K562 (cell line): ENCODE measurements around the gene ADGRE3. TPM values are rescaled to one million over a fixed set of nuclear protein-coding genes. Genes with fewer than 3 reads are reported as not detected.

Source experiments
- AFF4 ChIP-seq: sonication (generic); formaldehyde crosslinking; IDR thresholded peaks from 2 replicates; pipeline ENCODE4 v1.8.0; 2023; ENCODE audit warnings: mild to moderate bottlenecking, missing genetic modification reagents
- FOXK1 ChIP-seq: sonication (generic); formaldehyde crosslinking; IDR thresholded peaks from 2 replicates; pipeline ENCODE4 v1.8.0; 2022; ENCODE audit warnings: missing genetic modification reagents, mild to moderate bottlenecking, borderline replicate concordance
- HCFC1 ChIP-seq: IDR thresholded peaks from 2 replicates; pipeline ENCODE4 v1.6.1; 2012; ENCODE audit warnings: low read depth, low read length, improper control_type of control experiment
- KDM1A ChIP-seq, 2 experiments: fragments of 450-650 bp; IDR thresholded peaks; 2 replicates each; pipeline ENCODE4 v1.6.1; 2016; ENCODE audit warnings: mild to moderate bottlenecking in 2 of 2
- MYNN ChIP-seq, 2 experiments: sonication (generic); formaldehyde crosslinking in 1 of 2; IDR thresholded peaks; 2 replicates each; pipeline versions ENCODE4 v1.5.0 to v1.6.1; 2016 to 2020; ENCODE audit warnings: antibody characterized with exemption in 1 of 2, missing genetic modification reagents in 1 of 2
- SNRNP70 ChIP-seq: fragments of 200-400 bp; formaldehyde crosslinking; optimal IDR thresholded peaks from 2 replicates; pipeline ENCODE3; 2017; ENCODE audit warnings: low read depth, low read length
- SUPT5H ChIP-seq: fragments of 450-650 bp; IDR thresholded peaks from 2 replicates; pipeline ENCODE4 v1.6.1; 2016
- TFAP4 ChIP-seq: sonication (generic); formaldehyde crosslinking; IDR thresholded peaks from 2 replicates; pipeline ENCODE4 v1.8.0; 2022; ENCODE audit warnings: missing genetic modification reagents, mild to moderate bottlenecking, moderate library complexity, borderline replicate concordance
- polyA plus RNA-seq, 8 experiments: library from polyadenylated mRNA; depleted of rRNA in 4 of 8; stranded (reverse) in 5 of 8; unstranded in 3 of 8; fragments of >200 nt; fragmentation: Nextera tagmentation in 2 of 8; fragmentation: Illumina TruSeq in 1 of 8; extraction: Ambion mirVana in 2 of 8; extraction: Trizol in 1 of 8; gene quantifications; 2 replicates each; pipeline versions ENCODE4 v1.2.1 to v1.2.3, GENCODE V29; 2011 to 2014; ENCODE audit warnings: inconsistent platforms in 1 of 8, missing spikeins in 1 of 8
- total RNA-seq, 7 experiments: library from RNA; depleted of rRNA in 6 of 7; stranded (reverse); fragments of >200 nt in 6 of 7; fragmentation: Illumina TruSeq in 2 of 7; extraction: Trizol in 2 of 7; gene quantifications; 2 replicates each; pipeline versions ENCODE4 v1.2.1 to v1.2.3, GENCODE V29; 2011 to 2021; ENCODE audit warnings: low replicate concordance in 1 of 7
- TF ChIP-seq, protein P1 (sequence below): sonication (generic); formaldehyde crosslinking; IDR thresholded peaks from 2 replicates; pipeline ENCODE4 v1.8.1; 2023; ENCODE audit warnings: missing genetic modification reagents, mild to moderate bottlenecking, borderline replicate concordance
- TF ChIP-seq, protein P2 (sequence below): sonication (generic); formaldehyde crosslinking; IDR thresholded peaks from 2 replicates; pipeline ENCODE4 v1.8.1; 2023; ENCODE audit warnings: mild to moderate bottlenecking, missing genetic modification reagents
- TF ChIP-seq, protein P3 (sequence below): fragments of 450-650 bp; formaldehyde crosslinking; IDR thresholded peaks from 2 replicates; pipeline ENCODE4 v1.4.0; 2022; ENCODE audit warnings: mild to moderate bottlenecking, moderate library complexity

The ADGRE3 gene
- total and polyA plus RNA-seq, 9 of the 15 experiments (the other 6 are each of a cell fraction or from before 2014, with no cell fraction given) = not detected

DNA sequence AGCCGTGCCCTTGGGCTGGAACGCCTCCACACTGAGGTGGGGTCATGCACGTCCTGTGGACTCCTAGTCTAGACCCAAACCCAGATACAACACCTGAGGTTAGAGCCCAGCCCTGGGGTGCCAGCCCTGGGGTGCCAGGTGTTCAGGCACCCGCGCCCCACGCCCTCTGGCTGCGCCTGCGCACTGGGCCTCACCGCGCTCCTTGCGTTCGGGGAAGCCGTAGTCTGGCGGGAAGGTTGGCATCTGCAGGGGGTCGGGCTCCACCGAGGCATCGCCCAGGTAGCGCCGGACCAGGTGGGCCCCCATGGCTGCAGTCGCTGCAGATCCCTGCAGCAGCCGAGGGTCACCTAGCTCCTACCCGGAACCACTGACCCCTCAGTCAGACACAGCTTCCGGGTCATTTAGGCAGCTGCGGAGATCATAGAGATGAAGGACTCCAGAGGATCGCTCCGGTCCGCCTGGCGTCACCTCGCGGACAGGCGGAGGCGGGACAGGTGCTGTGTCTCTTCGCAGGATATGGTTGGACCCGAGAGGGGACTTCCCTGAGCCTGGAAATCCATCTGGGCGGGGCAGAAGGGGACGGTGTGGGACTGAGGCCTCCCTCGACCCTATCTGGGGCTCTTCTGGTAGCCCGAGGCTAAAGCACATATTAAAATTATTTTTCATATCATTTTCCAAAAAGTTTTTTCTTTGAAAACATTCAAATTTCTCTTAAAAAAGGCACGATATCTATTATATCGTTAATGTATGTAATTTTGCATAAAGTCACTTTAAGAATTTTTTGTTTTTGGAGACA is 102.8 kb downstream of the ADGRE3 start, which contains the start of gene NDUFB7 (continued):
- TF ChIP-seq AFF4 (CRISPR knock-in tag) (peak; percentile 92), MYNN (IDR thresholded peaks at IDR 0.05) (0 out of 2 replicates have a peak, but pooled peaks have one; percentile 20), MYNN (CRISPR knock-in tag; IDR thresholded peaks at IDR 0.05) (no peak), TFAP4 (CRISPR knock-in tag) (peak; percentile 99), SNRNP70 (no peak), HCFC1 (peak; percentile 89), FOXK1 (CRISPR knock-in tag) (0 out of 2 replicates have a peak, but pooled peaks have one; percentile 83), KDM1A (IDR thresholded peaks at IDR 0.05) (peak in 1 of 2 experiments; percentile 29; a peak in 1 of 4 replicates), SUPT5H (peak; percentile 91)
- TF ChIP-seq, protein P1, sequence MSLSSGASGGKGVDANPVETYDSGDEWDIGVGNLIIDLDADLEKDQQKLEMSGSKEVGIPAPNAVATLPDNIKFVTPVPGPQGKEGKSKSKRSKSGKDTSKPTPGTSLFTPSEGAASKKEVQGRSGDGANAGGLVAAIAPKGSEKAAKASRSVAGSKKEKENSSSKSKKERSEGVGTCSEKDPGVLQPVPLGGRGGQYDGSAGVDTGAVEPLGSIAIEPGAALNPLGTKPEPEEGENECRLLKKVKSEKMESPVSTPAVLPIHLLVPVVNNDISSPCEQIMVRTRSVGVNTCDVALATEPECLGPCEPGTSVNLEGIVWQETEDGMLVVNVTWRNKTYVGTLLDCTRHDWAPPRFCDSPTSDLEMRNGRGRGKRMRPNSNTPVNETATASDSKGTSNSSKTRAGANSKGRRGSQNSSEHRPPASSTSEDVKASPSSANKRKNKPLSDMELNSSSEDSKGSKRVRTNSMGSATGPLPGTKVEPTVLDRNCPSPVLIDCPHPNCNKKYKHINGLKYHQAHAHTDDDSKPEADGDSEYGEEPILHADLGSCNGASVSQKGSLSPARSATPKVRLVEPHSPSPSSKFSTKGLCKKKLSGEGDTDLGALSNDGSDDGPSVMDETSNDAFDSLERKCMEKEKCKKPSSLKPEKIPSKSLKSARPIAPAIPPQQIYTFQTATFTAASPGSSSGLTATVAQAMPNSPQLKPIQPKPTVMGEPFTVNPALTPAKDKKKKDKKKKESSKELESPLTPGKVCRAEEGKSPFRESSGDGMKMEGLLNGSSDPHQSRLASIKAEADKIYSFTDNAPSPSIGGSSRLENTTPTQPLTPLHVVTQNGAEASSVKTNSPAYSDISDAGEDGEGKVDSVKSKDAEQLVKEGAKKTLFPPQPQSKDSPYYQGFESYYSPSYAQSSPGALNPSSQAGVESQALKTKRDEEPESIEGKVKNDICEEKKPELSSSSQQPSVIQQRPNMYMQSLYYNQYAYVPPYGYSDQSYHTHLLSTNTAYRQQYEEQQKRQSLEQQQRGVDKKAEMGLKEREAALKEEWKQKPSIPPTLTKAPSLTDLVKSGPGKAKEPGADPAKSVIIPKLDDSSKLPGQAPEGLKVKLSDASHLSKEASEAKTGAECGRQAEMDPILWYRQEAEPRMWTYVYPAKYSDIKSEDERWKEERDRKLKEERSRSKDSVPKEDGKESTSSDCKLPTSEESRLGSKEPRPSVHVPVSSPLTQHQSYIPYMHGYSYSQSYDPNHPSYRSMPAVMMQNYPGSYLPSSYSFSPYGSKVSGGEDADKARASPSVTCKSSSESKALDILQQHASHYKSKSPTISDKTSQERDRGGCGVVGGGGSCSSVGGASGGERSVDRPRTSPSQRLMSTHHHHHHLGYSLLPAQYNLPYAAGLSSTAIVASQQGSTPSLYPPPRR (CRISPR knock-in tag) = peak; percentile 88; the same call in 1 of the 2 replicates
- TF ChIP-seq, protein P2, sequence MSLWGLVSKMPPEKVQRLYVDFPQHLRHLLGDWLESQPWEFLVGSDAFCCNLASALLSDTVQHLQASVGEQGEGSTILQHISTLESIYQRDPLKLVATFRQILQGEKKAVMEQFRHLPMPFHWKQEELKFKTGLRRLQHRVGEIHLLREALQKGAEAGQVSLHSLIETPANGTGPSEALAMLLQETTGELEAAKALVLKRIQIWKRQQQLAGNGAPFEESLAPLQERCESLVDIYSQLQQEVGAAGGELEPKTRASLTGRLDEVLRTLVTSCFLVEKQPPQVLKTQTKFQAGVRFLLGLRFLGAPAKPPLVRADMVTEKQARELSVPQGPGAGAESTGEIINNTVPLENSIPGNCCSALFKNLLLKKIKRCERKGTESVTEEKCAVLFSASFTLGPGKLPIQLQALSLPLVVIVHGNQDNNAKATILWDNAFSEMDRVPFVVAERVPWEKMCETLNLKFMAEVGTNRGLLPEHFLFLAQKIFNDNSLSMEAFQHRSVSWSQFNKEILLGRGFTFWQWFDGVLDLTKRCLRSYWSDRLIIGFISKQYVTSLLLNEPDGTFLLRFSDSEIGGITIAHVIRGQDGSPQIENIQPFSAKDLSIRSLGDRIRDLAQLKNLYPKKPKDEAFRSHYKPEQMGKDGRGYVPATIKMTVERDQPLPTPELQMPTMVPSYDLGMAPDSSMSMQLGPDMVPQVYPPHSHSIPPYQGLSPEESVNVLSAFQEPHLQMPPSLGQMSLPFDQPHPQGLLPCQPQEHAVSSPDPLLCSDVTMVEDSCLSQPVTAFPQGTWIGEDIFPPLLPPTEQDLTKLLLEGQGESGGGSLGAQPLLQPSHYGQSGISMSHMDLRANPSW (CRISPR knock-in tag) = 0 out of 2 replicates have a peak, but pooled peaks have one; percentile 54
- TF ChIP-seq, protein P3, sequence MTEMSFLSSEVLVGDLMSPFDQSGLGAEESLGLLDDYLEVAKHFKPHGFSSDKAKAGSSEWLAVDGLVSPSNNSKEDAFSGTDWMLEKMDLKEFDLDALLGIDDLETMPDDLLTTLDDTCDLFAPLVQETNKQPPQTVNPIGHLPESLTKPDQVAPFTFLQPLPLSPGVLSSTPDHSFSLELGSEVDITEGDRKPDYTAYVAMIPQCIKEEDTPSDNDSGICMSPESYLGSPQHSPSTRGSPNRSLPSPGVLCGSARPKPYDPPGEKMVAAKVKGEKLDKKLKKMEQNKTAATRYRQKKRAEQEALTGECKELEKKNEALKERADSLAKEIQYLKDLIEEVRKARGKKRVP (CRISPR knock-in tag) = no peak
